Fibroblast of villous mesenchyme (primary cell): Measurements from ENCODE around the gene CNTNAP2. TPM values are rescaled to one million over a fixed set of nuclear protein-coding genes. Genes with fewer than 3 reads are reported as not detected.
"Not testable (repeated sequence)": the region's sequence is repeated elsewhere in the genome, so short reads cannot be mapped to it uniquely, and the experiment has no call there.

Experiments
- DNase-seq: peaks from one replicate; pipeline ENCODE4 v3.0.0-alpha.2; 2010; ENCODE audit warnings: low read depth
- H3K4me3 ChIP-seq: 2 replicates; pipeline ENCODE4 v1.5.1; 2011; ENCODE audit warnings: low read depth, mild to moderate bottlenecking, low read length
- CTCF ChIP-seq: IDR thresholded peaks from 2 replicates; pipeline ENCODE4 v1.5.1; 2012; ENCODE audit warnings: low read depth, mild to moderate bottlenecking, low read length; ENCODE audit not compliant: insufficient read depth
- total RNA-seq: library from RNA; depleted of rRNA; stranded (reverse); fragments of >200 nt; gene quantifications from 2 replicates; pipeline ENCODE4 v1.2.3, GENCODE V29; 2012

Gene CNTNAP2
- total RNA-seq, 1 donor, result not detected

GRCh38 chr7:148456351-148456750 lies 2339.8 kb downstream of the CNTNAP2 start:
- DNase-seq, result no peak
- no peak overlapping the region for H3K4me3 ChIP-seq
- TF ChIP-seq CTCF, result no peak

DNA sequence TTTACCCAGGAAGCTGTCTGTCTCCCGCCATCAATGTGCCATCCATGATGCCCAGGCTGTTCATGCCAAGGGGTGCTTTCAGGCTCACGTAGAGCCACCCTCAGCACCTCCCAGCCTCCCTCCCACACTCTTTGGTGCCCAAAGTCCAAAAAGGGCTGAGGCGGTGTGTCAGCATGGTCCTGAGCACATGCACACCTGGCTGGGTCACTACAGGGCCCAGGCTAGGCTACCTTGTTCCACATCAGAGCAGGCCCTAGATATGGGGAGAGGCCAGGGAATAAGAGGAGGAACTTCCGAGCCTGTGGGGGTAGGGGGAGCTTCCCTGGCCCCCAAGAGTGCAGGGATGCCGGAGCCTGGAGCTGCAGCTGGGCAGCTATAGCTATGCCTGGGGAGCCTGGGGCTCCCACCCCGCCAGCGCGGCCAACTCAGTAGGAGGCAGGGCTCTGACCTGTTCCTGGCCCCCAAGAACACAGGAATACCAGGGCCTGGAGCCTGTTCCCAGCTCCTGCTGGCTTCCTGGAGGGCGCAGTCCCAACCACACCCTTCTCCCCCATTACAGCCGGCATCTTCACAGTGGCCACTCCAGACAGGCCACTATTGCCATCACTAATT lies 2340.8 kb downstream of the CNTNAP2 start:
- no peak for DNase-seq
- TF ChIP-seq CTCF, result no peak
- no peak overlapping the region for H3K4me3 ChIP-seq

GRCh38 chr7:148458263-148458662 lies 2341.7 kb downstream of the CNTNAP2 start:
- no peak for DNase-seq
- no peak overlapping the region for H3K4me3 ChIP-seq
- no peak for TF ChIP-seq CTCF

DNA sequence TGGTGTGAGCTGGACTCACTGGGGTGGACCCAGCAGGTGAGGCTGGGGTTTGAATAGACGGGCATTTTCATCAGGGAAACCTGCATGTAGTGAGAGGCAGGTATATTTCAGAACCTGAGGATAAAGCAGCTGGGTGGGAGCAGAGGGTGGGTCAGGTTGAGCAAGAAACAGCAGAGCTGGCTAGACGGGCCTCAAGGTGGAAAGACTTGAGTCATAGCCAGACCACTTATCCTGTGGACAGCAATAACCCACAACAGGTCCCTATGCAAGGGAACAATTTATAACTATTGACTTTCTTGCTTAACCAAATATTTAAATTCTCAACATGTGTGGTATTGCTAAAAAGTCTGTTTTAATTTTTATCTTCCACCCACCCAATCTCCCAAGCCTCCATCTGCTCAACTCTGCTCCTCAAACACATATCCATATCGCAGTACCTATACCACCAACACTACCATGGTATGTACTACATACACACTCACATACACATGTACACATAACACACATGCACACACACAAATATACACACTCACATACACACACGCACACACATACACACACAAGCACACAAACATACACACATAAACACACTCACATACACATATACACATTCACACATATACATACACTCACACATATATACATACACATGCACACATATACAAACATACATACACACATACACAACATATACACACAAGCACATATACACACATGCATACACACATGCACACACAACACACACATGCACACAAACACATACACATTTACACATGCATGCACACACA lies 2345.0 kb downstream of the CNTNAP2 start:
- DNase-seq, result no peak
- H3K4me3 ChIP-seq, result no peak overlapping the region
- TF ChIP-seq CTCF, result no peak

GRCh38 chr7:148462774-148463173 lies 2346.2 kb downstream of the CNTNAP2 start:
- H3K4me3 ChIP-seq, DNase-seq: not testable (repeated sequence)

DNA sequence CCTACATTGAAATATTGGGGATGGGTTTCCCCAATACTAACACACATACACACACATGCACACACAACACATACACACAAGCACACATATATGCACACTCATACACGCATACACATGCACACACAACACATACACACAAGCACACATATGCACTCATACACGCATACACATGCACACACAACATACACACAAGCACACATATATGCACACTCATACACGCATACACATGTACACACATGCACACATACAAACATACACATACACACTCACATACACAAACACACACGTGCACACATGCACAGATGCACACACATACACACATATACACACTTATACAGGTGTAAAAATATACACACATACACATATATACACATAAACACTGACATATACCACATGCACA lies 2346.6 kb downstream of the CNTNAP2 start:
- DNase-seq, result no peak
- H3K4me3 ChIP-seq, result no peak overlapping the region
- no peak for TF ChIP-seq CTCF

DNA sequence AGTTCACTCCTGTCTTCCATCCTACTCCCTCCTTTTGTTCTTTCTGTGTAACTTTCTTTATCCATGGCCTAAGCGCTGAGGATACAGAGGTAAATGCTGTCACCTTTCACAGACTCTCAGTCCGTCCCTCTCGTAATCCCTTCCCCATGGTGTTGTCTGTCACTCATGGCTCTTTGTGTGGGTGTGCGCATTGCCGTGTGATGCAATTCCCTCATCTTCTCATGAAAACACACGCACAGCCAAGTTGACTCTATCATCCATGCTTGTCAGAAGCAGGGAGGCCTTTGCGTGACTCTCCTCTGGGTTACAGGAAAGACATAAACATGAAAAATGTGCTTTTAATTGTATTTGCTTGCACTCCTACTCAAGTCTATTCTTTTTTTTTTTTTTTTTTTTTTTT lies 2348.3 kb downstream of the CNTNAP2 start:
- H3K4me3 ChIP-seq, result no peak overlapping the region
- no peak for TF ChIP-seq CTCF
- no peak for DNase-seq

GRCh38 chr7:148465441-148465840 lies 2348.8 kb downstream of the CNTNAP2 start:
- not testable (repeated sequence) for H3K4me3 ChIP-seq, DNase-seq
